HS-5 (cell line): ENCODE results near the gene PC.
A peak's percentile ranks its signal among the peaks of the same experiment; 100 is the strongest.

Experiments
- DNase-seq: peaks from one replicate; pipeline ENCODE4 v3.0.0-alpha.2; 2012; ENCODE audit warnings: low read depth

Gene PC

GRCh38 chr11:66953081-66953833 lies 4.9 kb downstream of the PC start:
- no peak for DNase-seq

GRCh38 chr11:66951927-66952337 lies 6.3 kb downstream of the PC start:
- DNase-seq = no peak

- DNase-seq = no peak
These were observed 7.0 kb downstream of the PC start for GRCh38 chr11:66951135-66951534.

- DNase-seq = peak; percentile 68
These were observed 8.1 kb downstream of the PC start for GRCh38 chr11:66950112-66950535.

- no peak for DNase-seq
These were observed 19.5 kb downstream of the PC start for GRCh38 chr11:66938582-66939135.

- DNase-seq = no peak
These were observed 20.9 kb downstream of the PC start for GRCh38 chr11:66937193-66937733.

GRCh38 chr11:66936311-66936711 lies 21.9 kb downstream of the PC start:
- no peak for DNase-seq

- DNase-seq = no peak
These were observed 23.0 kb downstream of the PC start for GRCh38 chr11:66934950-66935779.

GRCh38 chr11:66933531-66933930 lies 24.7 kb downstream of the PC start:
- DNase-seq = no peak

GRCh38 chr11:66932543-66932942 lies 25.6 kb downstream of the PC start:
- no peak for DNase-seq

GRCh38 chr11:66929753-66930152 lies 28.4 kb downstream of the PC start:
- DNase-seq = no peak

GRCh38 chr11:66924272-66924671 lies 33.9 kb downstream of the PC start:
- DNase-seq = no peak

- DNase-seq = no peak
These were observed 35.6 kb downstream of the PC start for GRCh38 chr11:66922551-66922950.

GRCh38 chr11:66920978-66921784 lies 37.0 kb downstream of the PC start:
- no peak for DNase-seq

- no peak for DNase-seq
These were observed 38.3 kb downstream of the PC start for GRCh38 chr11:66919923-66920322.

GRCh38 chr11:66918741-66919140 lies 39.4 kb downstream of the PC start:
- no peak for DNase-seq

- no peak for DNase-seq
These were observed 42.3 kb downstream of the PC start for GRCh38 chr11:66915866-66916265.

GRCh38 chr11:66915046-66915832 lies 42.9 kb downstream of the PC start:
- no peak for DNase-seq

- no peak for DNase-seq
These were observed 43.7 kb downstream of the PC start for GRCh38 chr11:66914505-66914904.

- DNase-seq = no peak
These were observed 45.3 kb downstream of the PC start for GRCh38 chr11:66912911-66913310.

- no peak for DNase-seq
These were observed 45.8 kb downstream of the PC start for GRCh38 chr11:66912361-66912760.
